Measurements from ENCODE around the gene ZRANB3.

ZRANB3 gene

DNA sequence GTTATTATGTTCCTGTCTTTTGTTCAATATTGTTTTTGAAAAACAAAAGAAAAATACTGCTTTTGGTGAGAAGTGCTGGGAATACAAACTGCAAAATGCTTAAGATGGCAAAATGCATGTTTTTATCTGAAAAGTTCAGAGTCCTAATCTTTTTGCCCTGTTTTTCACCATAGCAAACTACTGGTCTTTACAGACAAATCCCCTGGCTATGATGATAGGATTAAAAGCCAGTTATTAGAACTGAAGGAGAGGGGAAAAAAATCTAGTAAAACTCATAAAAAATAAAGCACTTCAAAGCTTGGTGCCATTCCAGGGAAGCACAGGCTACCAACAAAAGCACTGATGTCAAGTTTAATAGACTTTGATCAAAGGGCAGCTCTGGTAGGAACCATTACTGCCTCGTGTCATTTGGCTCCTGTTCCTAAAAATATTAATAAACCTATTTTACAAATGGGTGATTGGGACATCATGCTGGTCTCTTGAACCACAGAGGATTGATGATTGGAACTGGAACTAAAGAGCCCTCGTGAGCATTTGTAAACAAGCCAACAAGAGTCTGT is 284.2 kb downstream of the ZRANB3 start:
- DNase-seq = no peak

DNA sequence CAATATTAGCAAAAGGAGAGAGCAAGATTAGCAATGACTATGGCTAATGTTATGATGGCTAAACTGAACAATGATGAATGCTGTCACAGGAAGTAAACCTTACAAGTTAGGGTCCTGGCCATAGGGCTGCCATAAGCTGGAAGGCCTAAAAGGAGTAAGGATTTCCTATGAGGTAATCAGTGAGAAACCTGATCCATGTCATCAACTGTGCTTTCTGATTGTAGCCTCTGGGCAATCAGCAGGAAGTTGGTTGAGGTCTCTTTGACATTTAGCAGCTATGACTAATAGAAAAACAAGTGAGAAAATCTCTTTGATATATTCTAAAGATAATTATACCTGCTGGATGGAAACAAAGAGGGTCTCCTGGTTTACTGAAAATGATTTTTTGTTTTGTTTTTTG is 285.9 kb downstream of the ZRANB3 start:
- DNase-seq = no peak

DNA sequence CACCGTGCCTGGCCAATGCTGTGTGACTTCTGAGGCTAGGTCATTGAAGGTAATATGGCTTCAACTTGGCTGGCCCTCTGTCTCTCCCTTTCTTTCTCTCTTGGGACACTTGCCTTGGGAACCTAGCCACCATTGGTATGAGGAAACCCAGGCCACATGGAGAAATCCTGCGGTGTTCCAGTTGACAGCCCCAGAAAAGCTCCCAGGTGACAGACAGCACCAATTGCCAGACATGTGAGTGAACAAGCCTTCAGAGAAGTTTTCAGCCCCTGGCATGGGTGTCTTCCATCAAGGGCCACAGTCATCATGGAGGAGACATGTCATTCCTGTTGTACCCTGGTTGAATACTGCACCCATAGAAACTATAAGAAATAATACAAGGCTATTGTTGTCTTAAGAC is 292.4 kb downstream of the ZRANB3 start:
- DNase-seq = no peak

DNA sequence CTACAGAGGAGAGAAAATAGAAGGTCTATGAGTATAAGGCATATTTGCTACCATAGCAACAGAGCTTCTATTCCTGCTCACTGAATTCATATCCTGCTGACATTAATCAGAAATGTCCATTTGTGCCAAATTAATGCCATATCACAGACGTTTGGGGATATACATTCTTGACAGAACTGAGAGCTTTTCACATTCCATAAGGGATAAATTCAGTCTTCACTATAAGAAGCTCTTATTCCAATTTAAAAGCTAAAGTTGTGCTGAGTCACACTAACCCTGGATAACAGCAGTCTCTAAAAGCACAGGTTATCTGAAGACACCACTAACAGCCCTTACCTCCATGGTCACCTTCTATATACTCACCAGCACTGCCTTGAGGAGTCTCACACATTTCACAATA is 300.9 kb downstream of the ZRANB3 start:
- DNase-seq = no peak

DNA sequence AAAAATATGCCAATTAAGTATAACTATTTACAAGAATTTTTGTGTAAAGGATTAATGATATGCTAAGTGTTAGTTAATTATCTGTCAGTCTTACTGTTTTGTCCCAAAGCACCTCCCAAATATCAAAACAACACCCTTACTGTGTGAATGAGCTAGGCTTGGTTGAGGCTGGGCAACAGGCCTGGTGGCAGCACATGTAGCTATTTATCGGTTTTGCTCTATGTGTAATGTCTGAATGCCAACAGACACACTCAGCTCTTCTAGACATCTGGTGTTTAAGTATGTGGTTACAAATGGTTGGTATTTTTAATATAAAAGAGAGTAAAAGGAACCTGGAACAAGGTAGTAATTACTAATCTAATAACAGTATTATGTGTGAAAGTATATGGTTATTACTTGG is 303.6 kb downstream of the ZRANB3 start:
- no peak for DNase-seq

DNA sequence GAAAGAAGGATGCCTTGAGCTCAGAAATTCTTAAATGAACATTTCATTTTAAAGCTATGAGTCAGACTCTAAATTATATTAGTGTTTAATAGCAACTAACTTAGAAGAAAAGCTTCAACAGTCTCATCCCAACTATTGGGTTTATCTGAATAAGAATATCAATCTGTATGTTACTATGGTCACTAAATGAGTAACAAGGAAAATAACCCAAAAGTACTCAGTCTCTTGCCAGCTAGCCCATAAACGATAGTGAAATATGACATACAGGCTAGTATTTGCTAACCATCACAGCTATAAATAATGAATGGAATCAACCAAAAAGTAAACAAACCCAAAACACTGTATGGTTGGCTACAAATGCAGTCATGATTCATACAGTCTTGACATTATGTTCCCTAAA is 304.1 kb downstream of the ZRANB3 start:
- DNase-seq = no peak

DNA sequence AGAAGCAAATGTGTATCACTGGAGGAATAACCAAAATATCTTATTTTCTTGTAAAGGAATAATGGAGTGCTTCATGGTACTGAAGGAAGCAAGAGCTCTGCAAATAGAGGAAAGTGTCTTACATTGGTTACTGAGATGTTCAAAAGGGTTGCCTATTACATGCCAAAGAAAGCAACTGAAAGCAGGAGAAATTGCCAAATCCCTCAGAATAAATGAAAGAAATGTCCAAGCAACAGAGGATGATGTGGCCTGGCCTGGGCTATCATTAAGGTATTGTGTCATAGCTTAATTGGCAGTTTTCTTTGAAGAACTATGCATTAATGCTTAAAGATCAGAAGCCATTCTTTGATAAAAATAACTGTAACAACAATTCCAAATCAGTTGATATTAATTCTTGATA is 305.2 kb downstream of the ZRANB3 start:
- DNase-seq = no peak

DNA sequence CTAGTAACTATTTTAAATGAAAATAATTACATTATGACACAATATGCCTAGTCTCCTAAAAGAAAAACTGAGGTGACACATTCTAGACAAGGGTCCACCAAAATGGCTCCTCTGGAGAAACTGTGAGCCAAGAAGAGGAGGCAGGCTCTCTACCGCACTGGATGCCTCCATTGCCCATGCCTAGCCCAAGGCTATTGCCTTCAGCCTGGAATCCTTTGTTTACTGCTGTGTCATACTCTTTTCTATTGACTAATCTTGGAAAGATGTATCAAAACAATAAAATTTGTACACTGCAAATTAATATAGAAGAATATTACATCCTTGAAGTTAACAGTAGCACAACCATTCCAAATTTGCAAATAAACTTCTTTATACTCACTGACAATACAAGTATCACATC is 311.8 kb downstream of the ZRANB3 start:
- no peak for DNase-seq

DNA sequence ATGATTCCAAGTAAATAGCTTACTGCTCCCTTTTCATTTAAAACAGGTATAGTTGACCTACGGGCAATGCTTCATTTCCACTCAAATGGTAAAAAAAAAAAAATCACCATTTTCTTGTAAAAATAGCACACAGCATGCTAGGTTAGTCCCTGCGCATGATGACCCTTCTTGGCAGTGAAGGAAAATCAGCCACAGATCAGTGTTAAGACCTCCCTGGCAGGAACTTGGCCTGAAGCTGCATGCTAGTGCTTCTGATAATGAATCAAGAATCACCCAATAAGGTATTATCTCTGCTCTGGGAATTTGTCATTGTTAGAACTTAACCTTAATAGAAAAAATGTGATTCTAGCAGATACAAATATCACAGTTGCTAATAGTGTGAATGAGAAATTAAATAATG is 312.6 kb downstream of the ZRANB3 start:
- DNase-seq = no peak

DNA sequence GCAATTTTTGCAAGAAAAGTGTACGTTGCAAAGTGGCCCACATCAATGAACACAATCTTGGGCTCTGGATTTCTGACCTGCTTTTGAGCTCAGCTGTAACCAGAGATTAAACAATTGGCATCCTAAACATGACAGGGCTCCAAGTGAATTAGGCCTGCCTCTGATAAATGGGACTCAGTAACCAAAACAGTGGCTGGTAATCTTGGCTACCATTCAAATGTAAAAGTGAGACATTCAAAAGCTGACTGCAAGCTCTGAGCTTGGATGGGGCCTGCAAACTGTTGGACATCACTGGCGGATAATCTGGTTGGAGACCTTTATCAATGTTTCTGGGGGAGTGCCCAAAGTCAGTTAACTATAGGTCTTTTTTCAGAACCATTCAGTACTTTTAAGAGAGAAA is 318.3 kb downstream of the ZRANB3 start:
- DNase-seq = no peak

DNA sequence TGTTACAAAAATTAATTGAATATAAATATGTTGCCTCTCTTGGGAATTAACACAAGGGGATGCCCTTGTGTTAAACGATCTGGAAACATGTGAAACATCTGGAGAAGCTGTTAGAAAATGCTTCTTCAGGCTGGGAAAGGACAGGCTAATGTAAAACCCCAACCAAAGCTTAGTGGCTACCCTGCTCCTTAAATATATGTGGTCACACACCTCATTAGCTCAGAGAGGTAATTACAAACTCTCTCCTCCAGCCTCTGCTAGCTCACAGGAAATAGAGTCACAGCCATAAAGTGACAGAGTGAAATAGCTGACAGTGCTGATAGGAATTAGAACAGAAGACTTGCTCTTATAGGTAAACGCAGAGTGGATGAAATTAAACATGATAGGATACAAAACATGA is 323.0 kb downstream of the ZRANB3 start:
- no peak for DNase-seq

DNA sequence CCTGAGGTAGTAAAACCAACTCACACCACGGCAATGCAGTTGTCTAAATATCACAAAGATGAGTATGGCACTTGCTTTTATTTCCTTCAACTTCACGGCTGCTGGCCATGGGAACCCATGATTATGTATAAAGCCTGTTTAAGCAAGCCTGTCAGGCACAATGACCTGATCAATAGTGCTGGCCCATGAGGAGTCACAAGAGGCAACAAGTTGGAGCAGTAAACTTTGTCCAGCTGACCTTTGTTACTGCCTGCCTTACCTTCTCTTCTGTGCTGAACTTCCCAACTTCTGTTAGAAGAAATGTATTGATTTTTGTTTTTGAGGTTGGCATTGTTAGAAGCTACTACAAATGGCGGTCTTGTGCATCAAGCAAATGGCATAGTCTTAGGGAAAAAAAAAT is 327.1 kb downstream of the ZRANB3 start:
- DNase-seq = no peak

DNA sequence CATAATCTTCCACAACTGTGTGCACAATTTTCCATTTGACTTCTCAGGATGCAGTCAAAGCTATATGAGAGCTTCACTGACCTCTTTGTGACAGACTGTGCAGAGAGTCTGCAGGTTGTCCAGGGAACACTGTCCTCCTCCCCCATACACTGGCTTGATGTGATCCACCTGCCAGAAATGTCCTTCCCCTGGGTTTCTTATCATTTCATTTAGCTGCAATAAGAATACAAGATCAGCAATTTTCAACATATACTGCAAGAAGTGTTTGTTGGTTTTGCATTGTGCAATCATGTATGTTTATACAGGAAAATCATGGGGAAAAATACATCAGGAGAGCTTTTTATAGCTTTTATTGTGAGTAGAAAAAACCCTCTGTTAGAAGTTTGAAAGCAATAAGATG is 328.3 kb downstream of the ZRANB3 start:
- DNase-seq = no peak

DNA sequence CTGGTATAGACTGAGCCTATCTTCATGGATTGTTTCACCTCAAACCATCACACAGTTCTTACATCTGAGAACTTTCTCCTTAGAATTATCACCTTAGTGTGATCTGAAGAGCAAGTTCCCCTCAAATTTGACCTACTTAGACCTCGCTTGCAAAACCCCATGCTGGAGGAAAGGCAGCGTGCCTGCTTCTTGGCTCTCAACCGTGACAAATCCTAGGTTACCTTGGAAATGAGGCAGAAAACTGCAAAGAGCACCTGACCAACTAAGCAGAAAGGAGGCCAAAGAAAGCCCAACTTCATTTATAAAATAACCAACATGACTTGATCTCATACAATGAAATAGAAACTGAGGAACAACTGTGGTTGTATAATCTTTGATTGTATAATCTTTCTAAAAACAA is 332.5 kb downstream of the ZRANB3 start:
- no peak for DNase-seq

DNA sequence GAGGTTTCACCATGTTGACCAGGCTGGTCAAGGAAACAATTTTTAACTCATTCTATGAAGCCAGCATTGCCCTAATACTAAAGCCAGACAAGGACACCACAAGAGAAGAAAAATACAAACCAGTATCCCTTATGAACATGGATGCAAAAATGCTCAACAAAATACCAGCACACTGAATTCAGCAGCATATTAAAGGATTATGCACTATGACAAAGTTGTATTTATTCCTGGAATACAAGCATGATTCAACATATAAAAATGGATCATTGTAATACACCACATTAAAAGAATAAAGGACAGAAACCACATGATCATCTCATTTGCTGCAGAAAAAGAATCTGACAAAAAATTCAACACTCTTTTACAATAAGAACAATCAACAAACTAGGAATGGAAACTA is 340.2 kb downstream of the ZRANB3 start:
- DNase-seq = no peak

DNA sequence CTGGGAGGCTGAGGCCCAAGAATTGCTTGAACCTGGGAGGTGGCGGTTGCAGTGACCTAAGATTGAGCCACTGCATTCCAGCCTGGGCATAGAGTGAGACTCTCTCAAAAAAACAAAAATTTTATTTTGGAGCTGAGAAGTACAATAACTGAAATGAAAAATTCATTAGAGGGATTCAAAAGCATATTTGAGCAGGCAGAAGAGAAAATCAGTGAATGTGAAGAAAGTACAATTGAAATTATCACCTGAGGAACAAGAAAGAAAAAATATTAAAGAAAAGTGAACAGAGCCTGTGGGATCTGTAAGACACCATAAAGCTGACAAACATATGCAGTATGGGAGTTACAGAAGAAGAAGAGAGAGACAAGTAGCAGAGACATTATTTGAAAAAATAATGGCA is 341.9 kb downstream of the ZRANB3 start:
- no peak for DNase-seq

DNA sequence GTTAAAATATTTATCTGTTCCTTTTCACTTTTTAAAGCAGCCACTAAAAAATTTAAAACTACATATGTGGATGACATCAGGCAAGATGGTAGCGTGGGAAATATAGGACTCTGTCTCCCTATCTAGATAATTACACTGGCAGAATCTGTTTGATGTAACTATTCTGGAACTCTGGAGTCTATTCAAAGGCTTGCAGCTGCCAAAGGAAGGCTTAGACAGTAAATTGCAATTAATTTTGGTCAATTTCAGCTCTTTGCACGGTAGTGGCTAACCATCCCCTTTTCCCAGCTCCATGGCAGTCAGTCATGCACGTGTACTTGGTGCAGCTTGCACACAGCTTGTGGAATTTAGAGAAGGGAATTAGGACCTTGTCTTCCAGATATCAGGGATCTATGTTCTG is 343.7 kb downstream of the ZRANB3 start:
- no peak for DNase-seq

DNA sequence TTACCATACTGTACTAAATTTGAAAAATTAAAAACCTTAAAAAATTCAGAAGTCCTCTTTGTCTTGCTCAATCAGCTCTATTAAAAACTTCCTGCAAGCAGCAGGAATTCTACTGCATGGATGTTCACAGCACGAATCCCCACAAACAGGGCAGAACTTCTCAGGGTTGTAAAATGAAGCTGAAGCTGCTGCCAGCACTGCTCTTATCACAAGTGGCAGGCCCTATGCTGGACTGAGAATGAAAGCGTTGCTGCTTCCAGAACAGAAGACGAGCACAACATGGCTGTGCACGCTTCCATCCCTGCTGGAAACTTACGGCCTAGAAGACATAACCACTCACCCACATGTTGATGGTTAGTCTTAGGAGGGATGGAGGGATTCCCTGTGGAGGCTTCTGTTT is 345.0 kb downstream of the ZRANB3 start:
- no peak for DNase-seq

DNA sequence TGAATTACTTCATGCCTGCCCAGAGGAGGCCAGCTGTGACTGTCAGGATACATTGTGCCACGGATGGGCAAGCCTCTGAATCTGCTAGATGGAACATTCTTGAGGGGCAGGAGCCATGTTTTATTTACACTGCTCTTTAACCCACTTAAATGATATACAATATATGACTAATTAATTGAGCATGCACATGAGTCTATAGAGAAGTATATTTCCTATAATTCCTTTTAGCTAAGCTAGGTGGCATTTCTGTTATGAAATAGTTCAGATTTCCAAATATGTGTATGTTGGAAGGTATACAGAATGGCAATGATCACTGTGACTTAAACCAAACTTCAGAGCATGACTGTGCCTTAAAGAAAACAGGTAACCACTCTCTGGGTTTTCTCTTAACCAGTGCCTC is 347.2 kb downstream of the ZRANB3 start:
- DNase-seq = no peak

DNA sequence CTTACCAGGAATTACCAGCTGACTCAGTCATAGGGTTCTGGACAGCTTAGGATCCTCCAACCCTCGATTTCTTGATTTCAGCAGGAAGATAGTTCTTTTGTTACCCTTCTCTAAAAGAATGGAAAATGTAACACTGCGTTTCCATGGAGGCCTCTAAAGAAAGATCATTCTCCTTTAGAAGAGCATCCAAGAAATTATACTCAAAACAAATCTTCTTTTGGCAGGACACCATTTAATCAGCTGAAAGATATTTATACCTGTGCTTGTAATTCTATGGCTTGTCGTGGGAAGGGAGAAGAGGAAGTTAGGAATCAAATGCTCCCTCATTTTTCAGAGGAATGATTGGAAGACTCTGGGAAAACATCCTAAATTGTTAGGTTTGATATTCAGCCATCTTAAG is 348.4 kb downstream of the ZRANB3 start:
- no peak for DNase-seq

DNA sequence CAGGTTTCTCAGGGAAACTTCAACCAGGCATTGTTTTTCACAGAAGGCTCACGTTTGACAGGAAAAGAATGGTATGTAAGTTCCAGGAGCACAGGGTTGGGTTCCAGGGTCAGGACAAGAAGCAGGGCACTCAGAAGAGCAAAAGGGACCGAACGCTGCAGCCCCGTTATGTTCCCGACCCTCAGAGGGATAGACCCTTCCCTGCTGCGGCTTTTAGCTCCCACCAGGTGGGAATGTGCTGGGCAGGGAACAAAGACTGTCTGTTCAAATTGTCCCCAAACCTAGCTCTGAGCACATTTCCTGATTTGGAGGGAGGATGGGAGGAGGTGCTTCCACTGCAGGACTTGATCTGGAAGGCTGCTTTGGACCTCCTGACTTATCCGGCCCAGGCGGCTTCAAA is 348.8 kb downstream of the ZRANB3 start:
- DNase-seq = no peak

DNA sequence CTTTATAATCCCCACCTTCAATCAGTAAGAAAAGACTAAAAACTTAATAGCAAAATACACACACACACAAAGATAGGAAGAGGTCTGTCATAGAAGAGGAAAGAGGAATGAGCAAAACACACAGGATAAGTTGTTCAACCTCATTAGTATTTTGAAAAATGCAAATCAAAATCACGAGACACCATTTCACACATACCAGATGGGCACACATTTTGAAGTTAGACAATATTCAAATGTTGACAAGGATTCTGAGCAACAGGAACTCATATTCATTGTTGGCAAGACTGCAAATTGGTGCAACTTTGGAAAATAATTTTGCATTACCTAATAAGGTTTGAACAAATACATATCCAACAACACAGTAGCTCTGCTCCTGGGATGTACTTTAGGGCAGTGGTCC is 351.3 kb downstream of the ZRANB3 start:
- no peak for DNase-seq

DNA sequence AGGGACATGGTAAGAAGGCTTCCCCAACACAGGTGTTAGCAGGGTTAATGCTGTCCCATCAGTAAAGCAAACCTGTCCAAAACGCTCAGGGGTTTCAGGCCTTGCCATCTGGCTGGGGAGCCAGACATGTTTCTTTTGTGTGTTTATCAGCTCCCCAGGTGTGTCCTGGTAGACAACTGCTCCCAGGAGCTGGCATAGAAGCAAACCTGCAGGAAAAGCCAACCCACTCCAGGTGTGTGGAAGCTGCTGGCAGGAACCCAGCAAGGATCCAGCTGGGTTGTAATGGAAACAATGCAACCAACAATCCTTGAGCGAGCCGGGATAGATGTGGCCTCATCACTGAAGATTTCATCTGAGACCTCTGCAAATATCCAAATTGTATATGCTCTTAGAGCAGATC is 355.8 kb downstream of the ZRANB3 start:
- no peak for DNase-seq

DNA sequence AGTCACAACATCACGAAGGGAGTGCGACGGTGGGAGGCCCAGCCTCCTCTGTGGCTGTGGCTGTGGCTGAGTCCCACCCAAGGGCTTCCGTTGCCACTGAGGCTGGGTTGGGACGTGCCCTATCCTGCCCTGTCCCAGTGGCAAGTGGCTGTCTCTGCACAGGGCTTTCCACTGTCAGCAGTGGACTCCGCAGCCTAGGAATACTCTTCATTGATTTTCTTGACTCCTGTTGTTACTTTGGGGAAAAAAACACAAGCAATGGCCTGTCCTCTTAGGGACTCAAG is 356.3 kb downstream of the ZRANB3 start:
- DNase-seq = no peak

DNA sequence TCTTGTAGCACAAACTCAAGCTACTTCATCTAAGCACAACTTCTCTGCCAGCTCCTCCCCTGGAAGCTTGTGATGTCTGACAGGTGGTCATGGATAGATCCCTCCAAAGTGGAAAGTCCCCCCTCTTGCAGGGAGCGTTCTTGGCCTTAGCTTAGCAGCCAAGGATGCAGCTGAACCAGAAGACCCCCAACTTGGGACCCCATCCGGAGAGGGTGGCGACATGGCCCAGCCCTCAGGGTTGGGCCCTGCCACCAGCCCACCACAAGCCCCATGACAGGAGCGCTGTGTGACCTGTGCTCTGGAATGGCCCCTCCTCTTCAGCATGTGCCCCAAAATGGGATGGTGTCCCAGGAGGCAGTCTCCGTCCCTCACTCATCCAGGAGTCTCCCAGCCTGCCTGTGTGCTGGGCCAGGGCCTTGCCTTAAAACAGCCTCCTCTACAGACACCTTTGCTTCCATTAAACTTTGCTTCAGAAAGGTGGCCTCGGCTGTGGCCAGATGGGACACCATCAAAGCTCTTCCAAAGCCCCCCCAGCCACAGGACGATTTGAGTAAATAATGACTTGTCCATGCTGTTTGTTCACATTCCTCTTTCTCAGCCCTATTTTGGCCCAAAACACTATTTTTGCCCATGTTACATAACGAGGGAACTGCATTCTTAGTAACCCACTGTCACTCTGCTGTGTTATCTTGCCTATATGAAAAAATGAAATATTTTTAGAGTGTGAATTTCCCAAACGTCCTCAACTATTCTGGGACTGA is 356.8 kb downstream of the ZRANB3 start:
- DNase-seq = no peak

All from effector CD8-positive, alpha-beta T cell (primary cell).